AG04450 (cell line): ENCODE results near the gene USP10. TPM values are rescaled to one million over a fixed set of nuclear protein-coding genes. Genes with fewer than 3 reads are reported as not detected.

Experiments used
- CTCF ChIA-PET: fragments of 300-600, 350-600 bp; formaldehyde crosslinking; extraction: SDS; loops from one replicate; lab custom pipeline; 2022; ENCODE audit warnings: antibody characterized with exemption, inconsistent platforms; lab: Charles Lee
- POLR2A ChIA-PET: fragments of 350-600 bp; formaldehyde crosslinking; extraction: SDS; loops from one replicate; lab custom pipeline; 2021; ENCODE audit warnings: antibody characterized with exemption, inconsistent platforms; lab: Yijun Ruan, JAX
- DNase-seq: peaks from one replicate; pipeline ENCODE4 v3.0.0-alpha.2; 2011; ENCODE audit warnings: low read depth, low spot score
- H3K27ac ChIP-seq: one replicate; pipeline ENCODE4 v1.5.1; 2012; ENCODE audit warnings: low read depth, low read length, control low read depth
- H3K27me3 ChIP-seq: one replicate; pipeline ENCODE4 v1.6.0; 2012; ENCODE audit warnings: low read length; ENCODE audit not compliant: control insufficient read depth, insufficient read depth
- H3K4me3 ChIP-seq: 2 replicates; pipeline ENCODE4 v1.5.1; 2011; ENCODE audit warnings: mild to moderate bottlenecking, low read depth, low read length, control low read depth
- H3K9me3 ChIP-seq: 2 replicates; pipeline ENCODE4 v1.5.1; 2012; ENCODE audit warnings: low read length; ENCODE audit not compliant: control insufficient read depth, insufficient read depth
- polyA plus RNA-seq: library from polyadenylated mRNA; depleted of rRNA; stranded (reverse); fragments of >200 nt; gene quantifications from 2 replicates; pipeline ENCODE4 v1.2.3, GENCODE V29; 2011
- TF ChIP-seq, protein P1 (sequence below): IDR thresholded peaks from 2 replicates; pipeline ENCODE4 v1.5.1; 2011; ENCODE audit warnings: low read depth, low read length, control low read depth, inconsistent platforms

Gene USP10
- polyA plus RNA-seq, 1 experiment, result 54.9 TPM

DNA sequence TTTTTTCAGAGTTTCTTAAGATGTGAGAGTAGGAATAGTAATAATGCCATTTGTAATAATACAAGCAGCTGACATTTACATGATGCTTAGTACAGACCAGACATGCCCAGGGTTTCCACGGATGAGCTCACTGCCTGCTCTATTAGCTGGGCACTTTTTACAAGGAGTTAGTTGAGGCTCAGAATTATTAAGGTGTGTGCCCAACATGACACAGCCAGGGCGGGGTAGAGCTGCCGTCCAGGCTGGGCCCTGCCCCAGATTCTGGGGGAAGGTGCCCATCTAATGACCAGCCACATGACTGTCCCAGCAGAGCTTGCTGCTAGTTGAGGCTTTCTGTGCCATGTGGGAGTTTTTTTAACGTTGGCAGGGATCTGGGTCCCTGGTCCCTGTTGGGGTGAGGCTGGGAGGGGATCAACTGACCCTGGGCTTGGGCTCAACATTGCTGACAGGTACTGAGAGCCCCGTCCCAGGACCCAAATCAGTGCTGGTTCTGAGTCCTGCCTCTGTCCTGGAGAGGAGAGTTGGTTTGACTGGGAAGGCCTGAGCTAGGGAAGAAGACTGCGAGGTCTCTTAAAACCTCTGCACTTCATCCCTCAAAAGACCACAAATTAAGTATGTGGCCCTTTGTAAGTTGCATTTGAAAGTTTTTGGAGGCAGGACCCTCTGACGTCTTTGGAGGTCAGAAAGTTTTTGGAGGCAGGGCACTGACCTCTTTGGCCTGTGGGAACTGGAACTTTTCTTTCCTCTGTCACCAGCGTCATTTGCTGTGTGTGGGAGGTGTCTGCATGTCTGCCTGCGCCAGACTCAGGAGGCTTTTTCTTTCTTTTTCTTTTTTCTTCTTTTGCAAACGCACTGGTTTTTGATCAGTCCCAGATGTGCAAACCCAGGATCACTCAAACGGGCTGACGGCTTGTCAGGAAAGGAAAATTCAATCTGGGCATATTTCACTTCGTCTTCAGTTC lies 122.2 kb downstream of the USP10 start:
- Histone ChIP-seq H3K4me3 (peak overlapping the region; percentile 90), H3K27ac (no peak overlapping the region), H3K9me3 (no peaks in the 10 kb centered on the region; the same call in 1 of the 2 replicates), H3K27me3 (no peaks in the 10 kb centered on the region)
- CTCF ChIA-PET, result no interaction called here
- POLR2A ChIA-PET, result interaction anchor here (0.5 to 4.0 kb wide), 3 partner anchors 10 to 14 kb away, joined by 5 to 70 read pairs (median 21); no protein-coding TSS in a partner anchor
- no peak for DNase-seq
- TF ChIP-seq, protein P1, sequence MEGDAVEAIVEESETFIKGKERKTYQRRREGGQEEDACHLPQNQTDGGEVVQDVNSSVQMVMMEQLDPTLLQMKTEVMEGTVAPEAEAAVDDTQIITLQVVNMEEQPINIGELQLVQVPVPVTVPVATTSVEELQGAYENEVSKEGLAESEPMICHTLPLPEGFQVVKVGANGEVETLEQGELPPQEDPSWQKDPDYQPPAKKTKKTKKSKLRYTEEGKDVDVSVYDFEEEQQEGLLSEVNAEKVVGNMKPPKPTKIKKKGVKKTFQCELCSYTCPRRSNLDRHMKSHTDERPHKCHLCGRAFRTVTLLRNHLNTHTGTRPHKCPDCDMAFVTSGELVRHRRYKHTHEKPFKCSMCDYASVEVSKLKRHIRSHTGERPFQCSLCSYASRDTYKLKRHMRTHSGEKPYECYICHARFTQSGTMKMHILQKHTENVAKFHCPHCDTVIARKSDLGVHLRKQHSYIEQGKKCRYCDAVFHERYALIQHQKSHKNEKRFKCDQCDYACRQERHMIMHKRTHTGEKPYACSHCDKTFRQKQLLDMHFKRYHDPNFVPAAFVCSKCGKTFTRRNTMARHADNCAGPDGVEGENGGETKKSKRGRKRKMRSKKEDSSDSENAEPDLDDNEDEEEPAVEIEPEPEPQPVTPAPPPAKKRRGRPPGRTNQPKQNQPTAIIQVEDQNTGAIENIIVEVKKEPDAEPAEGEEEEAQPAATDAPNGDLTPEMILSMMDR, result no peak

DNA sequence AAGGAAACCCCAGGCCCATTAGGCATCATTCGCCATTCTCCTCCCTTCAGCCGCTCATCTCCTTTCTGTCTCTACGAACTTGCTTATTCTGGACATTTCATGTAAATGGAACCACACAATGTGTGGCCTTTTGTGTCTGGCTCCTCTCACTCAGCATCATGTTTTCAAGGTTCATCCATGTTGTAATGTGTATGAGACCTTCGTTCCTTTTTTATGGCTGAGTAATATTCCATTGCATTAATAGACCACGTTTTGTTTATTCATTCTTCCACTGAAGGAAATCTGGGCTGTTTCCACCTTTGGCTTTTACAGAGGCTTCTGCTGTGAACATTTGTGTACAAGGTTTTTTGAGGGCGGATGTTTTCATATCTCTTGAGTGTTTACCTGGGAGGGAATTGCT lies 123.2 kb downstream of the USP10 start:
- ChIA-PET CTCF (no interaction called here), POLR2A (interaction anchor here (1.6 kb wide), 1 partner anchor 10 kb away, joined by 3 read pairs; no protein-coding TSS in a partner anchor)
- no peak for DNase-seq
- TF ChIP-seq, protein P1, result no peak
- H3K27me3 ChIP-seq, result no peaks in the 10 kb centered on the region
- H3K27ac ChIP-seq, result peak overlapping the region; percentile 61
- no peak overlapping the region for H3K4me3 ChIP-seq
- H3K9me3 ChIP-seq, result no peaks in the 10 kb centered on the region; the same call in 1 of the 2 replicates

DNA sequence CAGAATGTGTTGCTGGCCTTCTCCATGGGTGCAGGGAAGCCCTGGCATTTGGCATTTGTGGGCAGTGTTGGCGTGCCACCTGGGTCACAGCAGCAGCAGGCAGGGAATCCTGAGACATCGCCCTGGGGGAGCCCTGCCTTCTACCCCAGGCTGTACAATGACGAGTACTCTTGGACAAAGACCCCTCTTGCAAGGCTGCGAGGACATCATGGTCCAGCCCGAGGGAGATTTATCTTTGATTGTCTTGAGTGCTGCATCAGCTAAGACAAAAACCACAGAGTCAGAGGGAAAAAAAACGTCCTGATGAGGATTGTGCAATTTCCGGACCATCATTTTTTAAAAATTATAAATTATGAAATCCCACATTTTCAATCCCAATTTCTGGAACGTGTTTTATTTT lies 123.7 kb downstream of the USP10 start:
- ChIA-PET POLR2A (interaction anchor here (1.6 kb wide), 1 partner anchor 9 kb away, joined by 3 read pairs; no protein-coding TSS in a partner anchor), CTCF (no interaction called here)
- TF ChIP-seq, protein P1, result no peak
- no peaks in the 10 kb centered on the region; the same call in 1 of the 2 replicates for H3K9me3 ChIP-seq
- no peak for DNase-seq
- H3K27ac ChIP-seq, result peak overlapping the region; percentile 61
- no peaks in the 10 kb centered on the region for H3K27me3 ChIP-seq
- peak overlapping the region; percentile 29 for H3K4me3 ChIP-seq

DNA sequence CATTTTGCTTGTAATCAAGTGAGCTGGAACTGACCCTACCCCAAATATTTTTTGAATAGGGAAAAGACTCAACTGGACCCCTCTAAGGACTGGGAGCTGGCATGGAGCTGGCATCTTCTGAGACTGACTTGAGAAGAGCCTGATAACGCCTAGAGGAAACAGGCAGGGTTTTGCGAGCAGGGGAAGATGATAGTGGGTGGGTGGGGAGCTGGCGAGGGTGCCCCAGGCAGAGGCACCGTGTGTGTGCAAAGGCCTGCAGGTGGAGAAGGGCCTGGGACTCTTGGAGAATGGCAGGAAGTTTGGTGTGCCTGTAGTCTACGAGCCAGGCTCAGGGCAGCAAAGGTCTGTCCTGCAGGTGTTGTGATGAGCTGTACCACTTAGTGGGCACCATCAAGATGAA lies 124.1 kb downstream of the USP10 start:
- Histone ChIP-seq H3K9me3 (no peaks in the 10 kb centered on the region; the same call in 1 of the 2 replicates), H3K27ac (no peak overlapping the region), H3K27me3 (no peaks in the 10 kb centered on the region), H3K4me3 (no peak overlapping the region)
- ChIA-PET POLR2A (interaction anchor here (1.6 kb wide), 1 partner anchor 9 kb away, joined by 3 read pairs; no protein-coding TSS in a partner anchor), CTCF (no interaction called here)
- TF ChIP-seq, protein P1, result no peak
- no peak for DNase-seq
